Measurements from ENCODE around the gene CLEC12A.
"Not testable (repeated sequence)": the region's sequence is repeated elsewhere in the genome, so short reads cannot be mapped to it uniquely, and the experiment has no call there.

The CLEC12A gene

DNA sequence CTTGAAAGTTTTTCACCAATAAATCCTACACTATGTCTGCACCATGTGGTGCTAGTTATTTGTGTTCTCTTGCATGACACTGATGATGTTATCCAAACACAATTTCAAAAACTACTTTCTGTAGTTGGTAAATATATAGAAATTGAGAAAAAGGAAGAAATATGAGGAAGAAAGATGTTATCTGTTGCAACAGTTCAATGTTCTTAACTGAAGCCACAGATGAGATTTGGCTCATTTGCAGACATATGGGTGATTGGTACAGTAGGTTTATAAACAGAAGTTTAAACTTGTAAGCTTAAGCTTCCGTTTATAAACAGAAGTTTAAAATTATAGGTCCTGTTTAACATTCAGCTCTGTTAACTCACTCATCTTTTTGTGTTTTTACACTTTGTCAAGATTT lies at the start of gene CLEC12A:
Gene CLEC12A, plus strand, starts transcription at position 229 of the 400 bp plus-strand sequence. CDS start 188 bp downstream, outside the sequence.
- no peak for DNase-seq

DNA sequence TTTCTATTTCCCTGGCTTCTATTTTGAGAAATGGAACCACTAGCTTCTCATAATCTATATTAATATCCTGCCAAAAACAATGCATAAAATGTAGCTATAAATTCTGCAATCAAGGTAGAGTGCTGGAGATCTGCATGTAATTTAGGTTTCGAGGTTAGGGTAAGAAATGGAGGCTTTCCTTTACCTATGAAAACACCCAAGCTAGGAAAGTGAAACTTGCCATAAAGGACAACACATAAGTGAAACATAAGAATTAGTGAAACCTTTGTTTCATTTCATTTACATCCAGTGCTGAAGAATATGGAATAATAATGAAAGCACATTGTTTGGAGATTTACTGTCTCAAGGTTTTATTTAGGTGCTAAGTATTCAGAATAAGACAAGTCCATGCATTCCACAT lies 48.8 kb upstream of the CLEC12A start:
- DNase-seq = no peak

DNA sequence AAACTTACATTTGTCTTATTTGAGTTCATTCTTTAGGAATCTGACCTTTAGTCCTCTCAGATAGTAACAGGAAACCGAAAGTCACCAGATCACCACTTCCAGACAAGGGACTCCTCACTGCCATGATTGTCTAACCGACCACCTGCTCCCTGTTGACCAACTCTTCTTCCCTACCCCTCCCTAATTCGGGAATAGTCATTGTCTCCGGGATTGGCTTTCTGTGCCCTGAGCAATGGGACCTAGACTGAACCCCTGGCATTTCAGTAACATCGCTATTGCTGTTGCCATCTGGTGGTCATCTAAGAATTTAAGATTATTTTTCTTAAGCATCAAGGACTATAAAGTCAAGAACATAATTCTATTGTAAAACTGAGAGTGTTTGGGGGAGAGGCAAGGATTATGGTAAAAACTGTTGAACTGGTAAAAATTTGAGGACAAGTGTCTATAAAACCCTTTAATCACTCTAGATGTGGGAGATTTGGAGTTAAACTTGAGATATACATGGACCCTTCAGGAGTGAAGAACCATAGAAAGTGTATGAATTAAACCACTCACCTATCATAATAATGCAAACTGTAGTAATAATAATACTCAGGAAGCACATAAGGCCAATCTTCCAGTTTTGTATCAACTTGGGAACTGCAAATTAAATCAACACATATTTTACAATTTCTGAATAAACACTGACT lies 45.4 kb upstream of the CLEC12A start:
- DNase-seq = no peak

DNA sequence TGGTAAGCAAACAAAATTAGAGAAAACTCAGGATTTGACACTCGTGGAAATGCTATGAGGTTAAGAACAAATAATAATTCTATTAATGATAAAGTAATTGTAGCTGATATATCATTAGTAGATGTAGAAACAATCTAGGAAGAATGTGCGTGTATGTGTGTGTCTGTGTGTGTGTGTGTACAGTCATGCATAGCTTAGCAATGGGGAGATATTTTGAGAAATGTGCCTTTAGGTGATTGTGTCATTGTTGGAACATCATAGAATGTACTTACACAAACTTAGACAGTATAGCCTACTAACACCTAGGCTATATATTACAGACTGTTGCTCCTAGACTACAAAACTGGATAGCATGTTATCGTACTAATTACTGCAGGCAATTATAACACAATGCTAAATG lies 44.3 kb upstream of the CLEC12A start:
- DNase-seq = no peak

DNA sequence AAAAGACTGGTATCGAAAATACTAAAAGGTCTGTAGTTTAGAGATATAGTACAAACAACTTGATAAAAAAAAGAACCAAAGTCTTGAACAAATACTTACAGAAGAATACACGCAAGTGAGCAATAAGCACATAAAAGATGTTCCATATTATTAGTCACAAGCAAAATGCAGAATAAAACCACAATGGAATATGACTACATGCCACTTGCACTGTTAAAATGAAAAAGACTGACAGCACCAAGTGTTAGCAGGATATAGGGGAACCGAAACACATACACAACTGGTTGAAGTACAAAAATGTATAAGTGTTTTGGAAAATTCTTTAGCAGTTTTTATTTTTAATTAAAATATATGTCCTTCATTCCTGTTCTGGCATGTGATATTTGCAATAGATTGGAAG lies 42.6 kb upstream of the CLEC12A start:
- DNase-seq = no peak

DNA sequence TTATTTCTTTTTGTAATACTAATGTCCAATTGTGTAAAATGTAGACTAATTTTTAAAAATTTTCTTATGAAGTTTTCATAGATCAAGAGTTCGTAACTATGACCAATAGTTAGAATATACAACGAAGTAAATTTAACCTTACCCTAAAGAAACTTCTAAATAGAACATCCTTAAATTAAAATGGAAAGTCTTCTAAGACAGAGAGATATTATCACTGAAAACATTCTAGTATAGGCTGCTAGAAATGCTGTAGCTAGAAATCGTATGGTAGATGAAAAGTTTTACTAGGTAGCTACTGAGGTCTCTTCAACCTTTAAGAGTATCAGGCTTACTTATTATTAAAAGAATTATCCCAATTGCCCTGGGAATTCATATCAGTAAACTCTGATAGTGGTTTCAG lies 40.0 kb upstream of the CLEC12A start:
- no peak for DNase-seq

DNA sequence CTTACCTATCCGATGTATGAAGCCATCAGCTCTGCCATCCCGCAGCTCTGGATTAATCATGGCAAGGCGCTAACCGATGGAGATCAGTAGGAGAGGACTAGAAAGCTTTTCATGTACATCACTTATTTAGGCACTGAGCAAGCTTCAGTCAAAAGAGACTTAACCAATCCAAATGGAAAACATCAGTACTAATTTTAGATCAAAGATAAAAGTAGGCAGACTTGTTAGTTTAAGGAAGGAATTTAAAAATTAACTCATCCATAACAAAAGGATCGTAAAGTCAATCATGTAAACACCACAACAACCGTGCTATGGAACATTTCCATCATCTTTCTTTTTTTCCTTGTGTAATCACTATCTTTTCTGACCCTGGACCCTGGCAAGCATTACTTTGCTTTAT lies 38.9 kb upstream of the CLEC12A start, which contains the start of gene CLEC2A:
Gene CLEC2A, minus strand, starts transcription at position 101 of the 400 bp plus-strand sequence. Its CDS starts 41 bp downstream, at position 60.
- no peak for DNase-seq

DNA sequence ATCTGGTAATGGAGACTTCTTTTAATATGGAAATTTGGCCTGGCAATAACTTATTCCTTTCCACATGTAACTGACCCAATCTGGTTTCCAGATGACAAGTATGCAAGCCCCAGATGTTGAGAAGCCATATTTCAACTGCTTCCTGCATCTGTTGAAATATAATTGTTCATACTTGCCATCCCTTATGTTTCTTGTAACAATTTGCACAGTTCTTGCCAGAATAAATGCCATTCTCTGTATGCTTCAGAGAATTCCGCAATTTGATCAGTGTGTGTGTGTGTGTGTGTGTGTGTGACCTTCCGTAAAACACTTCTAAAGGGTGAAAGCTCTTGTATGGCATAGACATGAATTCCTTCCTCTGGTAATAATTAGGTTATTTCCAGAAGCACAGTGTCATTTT lies 37.3 kb upstream of the CLEC12A start:
- DNase-seq = no peak

DNA sequence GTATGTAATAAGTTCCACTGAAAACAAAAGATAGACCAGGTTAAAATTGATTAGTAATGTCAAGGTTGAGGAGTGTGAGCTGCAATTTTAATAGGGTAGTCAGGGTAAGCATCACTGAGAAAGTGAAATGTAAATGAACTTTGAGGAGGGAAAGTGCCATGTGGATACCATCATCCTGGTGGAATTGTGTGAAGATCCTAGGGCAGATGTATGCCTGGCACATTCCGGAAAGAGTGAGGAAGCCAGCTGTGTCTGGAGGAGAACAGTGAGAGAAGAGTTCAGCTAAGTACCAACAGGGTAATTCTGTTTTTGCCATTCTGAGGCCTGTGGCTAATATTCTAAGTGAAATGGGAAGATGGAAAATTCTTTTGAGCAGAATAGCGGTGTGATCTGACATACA lies 36.2 kb upstream of the CLEC12A start:
- no peak for DNase-seq

DNA sequence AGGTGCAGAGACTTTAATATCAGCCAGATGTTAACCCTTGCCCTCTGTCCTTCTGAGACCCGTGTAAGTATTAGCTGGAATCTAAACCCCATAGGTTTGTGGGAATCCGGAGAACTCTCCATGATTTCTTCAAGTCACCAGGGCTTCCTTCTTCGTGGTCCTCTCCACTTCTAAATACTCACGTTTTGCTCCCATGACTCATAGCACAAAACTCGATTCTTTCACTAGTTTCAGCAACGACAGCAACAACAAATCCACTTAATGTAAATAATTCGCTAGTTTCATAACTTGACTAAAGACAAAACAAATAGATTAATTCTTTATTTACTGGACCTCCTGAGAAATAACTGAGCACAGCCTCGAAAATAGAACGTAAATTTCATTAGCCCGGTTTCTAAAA lies 34.6 kb upstream of the CLEC12A start:
- no peak for DNase-seq

DNA sequence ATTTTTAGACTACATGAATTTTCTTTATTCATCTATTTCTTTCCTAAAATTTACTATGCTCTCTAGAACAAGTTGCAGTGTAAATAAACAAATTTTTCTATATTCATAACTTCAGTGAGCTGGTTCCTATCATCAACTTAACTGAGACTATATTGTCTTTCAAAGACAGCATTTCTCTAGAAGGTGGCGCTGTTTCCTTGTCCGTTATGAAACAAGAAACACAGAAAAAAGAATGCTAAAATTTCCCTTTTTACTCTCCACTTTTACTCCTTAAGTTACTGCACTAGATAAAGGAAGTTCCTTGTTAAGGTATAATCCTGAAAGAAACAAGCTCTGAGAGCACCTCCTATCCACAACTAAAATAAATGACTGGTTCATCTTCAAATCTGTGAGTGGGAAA lies 30.8 kb upstream of the CLEC12A start:
- no peak for DNase-seq

DNA sequence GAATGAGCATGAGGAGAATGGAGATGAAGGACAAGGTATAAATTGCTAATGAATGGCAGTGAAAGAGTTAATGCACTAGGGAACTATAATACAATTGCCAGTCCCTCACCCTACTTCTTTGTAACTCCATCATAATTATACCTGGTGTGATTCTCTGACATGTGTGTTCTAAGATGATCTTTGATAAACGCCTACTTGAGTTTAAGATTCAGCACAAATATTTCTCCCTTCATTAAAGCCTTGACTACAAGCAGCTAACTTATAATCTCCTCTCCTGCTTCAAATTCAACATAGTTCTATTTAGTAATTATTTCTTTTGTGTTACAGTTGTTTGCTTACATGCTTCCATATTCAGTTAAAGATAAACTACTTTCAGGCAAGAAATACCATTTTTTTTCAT lies 29.4 kb upstream of the CLEC12A start:
- DNase-seq = no peak

DNA sequence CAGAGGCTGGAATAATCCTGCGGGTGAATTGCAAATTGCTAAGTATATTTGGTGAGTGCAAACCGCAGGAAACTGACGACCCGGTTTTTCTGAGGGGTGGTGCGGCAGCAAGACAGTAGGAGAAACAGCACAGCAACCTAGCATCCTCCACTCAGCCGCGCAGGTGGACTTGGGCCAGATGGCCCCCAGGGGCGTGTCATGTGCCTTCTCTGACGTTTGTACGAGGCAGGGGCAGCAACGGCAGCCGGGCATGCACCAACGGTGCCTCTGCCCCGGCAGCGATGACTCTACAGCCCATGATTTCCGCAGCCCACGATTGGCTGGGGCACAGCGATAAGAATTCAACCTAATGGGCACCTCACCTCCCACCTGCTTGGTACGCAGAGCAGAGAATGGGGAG lies 28.0 kb upstream of the CLEC12A start:
- DNase-seq = no peak

DNA sequence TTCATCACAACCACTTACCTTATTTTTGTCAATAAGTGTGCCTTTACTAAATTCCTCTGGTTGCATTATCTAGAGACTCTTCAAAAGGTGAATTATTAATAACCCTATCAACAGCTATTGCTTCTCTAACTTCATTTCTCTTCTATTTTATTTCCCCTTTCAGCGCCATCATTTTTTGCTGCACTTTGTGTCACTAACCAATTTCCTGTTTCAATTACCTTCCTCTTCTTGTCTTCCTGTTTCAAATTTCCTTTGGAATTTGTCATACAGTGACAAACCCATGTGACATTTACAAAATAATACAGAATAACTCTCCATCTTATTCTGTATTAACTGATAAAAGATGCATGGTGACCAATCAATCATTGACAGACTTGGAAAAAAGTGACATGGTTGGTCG lies 26.8 kb upstream of the CLEC12A start:
- DNase-seq = no peak

DNA sequence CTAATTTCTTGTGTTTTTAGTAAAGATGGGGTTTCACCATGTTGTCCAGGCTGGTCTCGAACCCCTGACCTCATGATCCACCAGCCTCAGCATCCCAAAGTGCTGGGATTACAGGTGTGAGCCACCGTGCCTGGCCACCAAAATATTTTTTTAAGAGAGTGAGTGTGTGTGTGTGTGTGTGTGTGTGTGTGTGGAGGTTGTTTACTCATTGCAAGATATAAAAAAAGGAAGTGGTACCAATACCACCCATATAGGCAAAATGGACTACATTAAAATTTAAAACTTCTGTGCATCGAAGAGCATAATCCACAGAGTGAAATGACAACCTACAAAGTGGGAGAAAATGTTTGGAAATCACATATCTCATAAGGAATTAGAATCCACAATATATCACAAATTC lies 23.5 kb upstream of the CLEC12A start:
- DNase-seq = no peak

DNA sequence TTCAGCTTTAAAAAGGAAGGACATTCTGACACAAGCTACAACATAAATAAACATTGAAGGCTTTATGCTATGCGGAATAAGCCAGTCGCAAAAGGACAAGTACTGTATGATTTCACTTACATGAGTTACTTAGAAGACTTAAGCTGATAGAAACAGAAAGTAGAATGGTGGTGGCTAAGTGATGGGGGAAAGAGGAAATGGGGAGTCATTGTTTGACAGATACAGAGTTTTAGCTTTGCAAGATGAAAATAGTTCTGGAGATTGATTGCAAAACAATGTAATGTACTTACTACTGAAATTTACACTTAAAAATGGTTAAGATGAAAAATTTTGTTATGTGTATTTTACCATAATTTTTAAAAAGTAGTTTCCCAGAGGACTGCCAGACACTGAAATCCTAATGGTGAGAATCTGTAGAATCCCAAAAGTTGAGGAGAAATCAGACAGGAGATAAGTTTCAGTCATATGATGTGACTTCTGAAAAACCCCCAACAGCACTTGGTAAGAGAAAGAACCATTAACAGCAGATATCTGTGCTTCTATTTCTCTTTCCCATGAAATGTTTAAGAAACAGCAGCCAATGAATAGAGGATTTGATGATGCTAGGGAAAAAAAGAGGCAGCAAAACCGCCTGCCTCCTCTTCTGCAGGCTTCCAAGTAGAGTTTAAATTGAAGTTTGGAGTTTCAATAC lies 22.5 kb upstream of the CLEC12A start:
- no peak for DNase-seq

DNA sequence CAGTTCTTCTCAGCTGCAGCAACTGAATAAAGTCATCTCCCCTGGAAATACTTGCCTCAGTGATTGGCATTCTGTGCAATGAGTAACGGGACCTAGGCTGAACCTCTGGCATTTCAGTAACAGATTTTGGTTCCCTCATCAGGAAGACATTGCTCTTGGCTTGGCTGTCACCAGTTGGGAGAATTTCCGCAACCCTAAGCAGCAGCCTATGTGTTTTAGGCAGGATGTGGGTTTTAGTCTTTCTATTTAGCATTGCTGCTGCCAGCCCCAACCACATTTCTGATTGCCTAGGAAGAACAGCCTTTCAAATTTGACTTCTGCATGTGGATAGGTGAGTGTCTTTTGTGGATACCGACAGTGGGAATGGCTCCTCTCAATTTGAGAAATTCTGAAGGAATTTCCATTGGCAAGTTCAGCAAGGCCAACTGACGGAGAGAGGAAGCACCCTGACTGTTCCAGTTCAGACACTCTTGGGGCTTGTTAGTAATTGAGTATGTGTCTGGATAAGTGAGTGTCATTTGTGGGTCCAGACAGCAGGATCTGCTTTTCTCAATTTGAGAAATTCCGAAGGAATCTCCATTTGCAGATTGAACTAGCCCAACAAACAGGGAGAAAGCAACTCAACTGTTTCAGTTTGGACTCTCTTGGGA lies 20.1 kb upstream of the CLEC12A start:
- DNase-seq = no peak

DNA sequence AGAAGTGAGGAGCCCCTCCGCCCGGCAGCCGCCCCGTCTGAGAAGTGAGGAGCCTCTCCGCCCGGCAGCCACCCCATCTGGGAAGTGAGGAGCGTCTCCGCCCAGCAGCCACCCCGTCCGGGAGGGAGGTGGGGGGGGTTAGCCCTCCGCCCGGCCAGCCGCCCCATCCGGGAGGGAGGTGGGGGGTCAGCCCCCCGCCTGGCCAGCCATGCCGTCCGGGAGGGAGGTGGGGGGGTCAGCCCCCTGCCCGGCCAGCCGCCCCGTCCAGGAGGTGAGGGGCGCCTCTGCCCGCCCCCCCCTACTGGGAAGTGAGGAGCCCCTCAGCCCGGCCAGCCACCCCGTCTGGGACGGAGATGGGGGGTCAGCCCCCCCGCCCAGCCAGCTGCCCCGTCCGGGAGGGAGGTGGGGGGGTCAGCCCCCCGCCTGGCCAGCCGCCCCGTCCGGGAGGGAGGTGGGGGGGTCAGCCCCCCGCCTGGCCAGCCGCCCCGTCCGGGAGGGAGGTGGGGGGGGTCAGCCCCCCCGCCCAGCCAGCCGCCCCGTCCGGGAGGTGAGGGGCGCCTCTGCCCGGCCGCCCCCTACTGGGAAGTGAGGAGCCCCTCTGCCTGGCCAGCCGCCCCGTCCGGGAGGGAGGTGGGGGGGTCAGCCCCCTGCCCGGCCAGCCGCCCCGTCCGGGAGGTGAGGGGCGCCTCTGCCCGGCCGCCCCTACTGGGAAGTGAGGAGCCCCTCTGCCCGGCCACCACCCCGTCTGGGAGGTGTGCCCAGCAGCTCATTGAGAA lies 18.1 kb upstream of the CLEC12A start:
- not testable (repeated sequence) for DNase-seq

DNA sequence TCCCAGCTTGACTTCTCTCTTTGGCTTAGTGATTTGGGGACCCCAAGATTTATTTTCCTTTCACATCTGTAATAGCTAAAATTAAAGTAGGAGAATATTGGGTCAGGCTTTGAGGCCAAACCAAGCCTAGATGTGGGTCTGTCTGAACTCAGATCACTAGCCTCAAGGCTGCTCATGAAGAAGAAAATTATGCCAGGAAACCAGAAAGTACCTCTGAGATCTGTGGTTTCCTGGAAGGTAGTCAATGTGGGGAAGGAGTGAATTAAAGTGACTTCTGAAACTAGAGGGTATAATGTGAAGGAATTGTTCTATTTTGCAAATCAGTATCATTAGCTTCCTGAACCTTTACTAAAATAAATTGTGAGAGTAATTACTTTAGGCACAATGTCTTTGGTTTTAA lies 13.4 kb upstream of the CLEC12A start:
- DNase-seq = no peak

DNA sequence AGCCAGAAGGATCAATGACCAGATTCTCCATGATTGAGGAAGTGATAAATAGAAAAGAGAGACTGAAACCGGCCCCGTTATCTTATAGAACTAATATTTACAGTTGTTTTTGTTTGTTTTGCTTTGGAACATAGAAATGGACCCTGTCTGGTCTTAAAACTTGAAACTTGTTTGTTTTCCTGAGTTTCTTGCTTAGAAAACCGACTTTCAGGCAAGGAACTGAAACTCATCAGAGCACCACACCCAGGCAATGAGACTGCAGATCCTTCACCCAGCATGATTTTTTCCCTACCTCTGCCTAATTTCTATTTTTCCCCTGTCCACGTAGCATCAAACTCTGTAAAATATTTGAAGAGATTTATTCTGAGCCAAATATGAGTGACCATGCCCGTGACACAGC lies 10.6 kb upstream of the CLEC12A start:
- DNase-seq = no peak

DNA sequence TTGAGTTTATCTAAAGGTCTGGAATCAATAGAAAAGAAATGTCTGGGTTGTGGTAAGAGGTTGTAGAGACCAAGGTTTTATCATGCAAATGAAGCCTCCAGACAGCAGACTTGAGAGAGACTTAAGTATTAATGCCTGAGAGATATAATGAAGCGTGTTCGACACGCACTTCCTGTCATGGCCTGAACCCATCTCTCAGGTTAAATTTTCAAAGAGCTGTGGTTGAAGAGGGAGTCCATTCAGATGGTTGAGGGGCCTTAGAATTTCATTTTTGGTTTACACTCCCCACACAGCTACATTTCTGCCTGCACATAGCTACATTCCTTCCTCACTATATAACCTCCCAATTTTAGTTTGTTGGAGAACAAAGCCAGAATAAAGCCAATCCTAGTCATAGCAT lies 10.1 kb upstream of the CLEC12A start:
- DNase-seq = no peak

DNA sequence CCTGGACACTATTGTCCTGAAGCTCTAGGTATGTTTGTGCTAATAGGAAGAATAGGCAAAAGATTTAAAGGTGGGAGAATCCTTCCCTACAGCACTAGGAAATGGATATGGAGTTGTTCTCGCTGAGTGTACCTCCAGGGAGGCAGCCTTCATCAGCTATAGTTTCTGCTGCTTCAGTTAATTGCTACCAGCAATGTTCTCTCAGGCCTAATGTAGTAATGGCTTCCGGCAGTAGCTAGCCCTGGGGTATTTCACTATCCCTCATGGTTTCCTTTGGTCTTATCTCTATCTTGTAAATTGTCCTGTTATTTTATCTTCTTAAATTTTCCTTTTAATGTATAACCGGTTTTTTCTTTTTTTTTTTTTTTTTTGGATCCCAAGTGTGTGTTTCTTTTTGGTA lies 9.3 kb upstream of the CLEC12A start:
- no peak for DNase-seq

DNA sequence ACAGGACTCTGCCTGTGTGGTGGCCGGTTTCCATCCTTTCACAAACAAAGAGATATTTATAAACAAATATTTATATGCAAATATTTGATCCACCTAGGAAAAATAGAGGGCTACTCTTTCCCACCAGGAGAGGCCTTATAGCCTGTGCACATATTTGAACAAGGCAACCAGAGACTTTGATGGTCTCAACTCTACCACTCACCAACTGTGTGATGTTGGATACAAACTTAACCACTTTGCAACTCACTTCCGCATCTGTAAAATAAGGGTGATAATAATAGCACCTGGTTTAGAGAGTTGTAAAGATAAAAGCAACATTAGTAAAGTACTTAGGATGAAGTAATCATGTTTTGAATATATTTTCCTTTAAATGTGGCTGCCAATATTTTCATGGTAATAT lies 1.5 kb upstream of the CLEC12A start:
- DNase-seq = no peak

DNA sequence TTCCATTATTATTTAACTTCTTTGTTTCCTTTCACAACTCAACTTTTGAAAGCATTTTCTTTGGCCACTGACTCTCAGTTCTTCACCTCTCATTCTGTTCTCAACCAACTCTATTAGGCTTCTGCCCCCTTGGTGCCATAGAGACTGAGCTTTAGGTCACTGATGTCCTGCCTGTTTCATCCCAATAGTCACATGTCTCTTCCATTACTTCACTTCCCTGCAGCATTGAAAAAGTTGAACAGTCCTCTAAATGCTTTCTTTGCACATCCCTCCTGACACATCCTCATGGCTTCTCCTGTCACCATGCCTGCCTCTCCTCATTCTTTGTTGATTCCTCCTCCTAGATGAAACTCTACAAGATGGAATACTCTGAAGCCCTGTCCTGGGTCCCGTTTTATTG lies 2.7 kb downstream of the CLEC12A start:
- DNase-seq = no peak
